Measurements from ENCODE around the gene APBA2.

- peak; percentile 51 to 80 (median 66) for TF ChIP-seq CTCF (IDR thresholded peaks at IDR 0.05)
- no peak for TF ChIP-seq EP300 (IDR thresholded peaks at IDR 0.05)
Measured at GRCh38 chr15:29103824-29104565, 218.2 kb downstream of the APBA2 start.

All from upper lobe of left lung (tissue), 4 donors.